Ectodermal cell (in vitro differentiated cells): ENCODE measurements around the gene SPOCK2.

Experiments
- H3K27ac ChIP-seq: 2 replicates; pipeline ENCODE4 v1.7.0; 2013; ENCODE audit warnings: mild to moderate bottlenecking, low read depth, low read length; ENCODE audit not compliant: insufficient read depth, poor library complexity, severe bottlenecking
- H3K27me3 ChIP-seq: 2 replicates; pipeline ENCODE4 v1.7.0; 2013; ENCODE audit warnings: mild to moderate bottlenecking, low read length; ENCODE audit not compliant: insufficient read depth, control insufficient read depth, poor library complexity, severe bottlenecking
- H3K36me3 ChIP-seq: one replicate; pipeline ENCODE4 v1.7.0; 2013; ENCODE audit warnings: low read length; ENCODE audit not compliant: control insufficient read depth, insufficient read depth
- H3K4me1 ChIP-seq: one replicate; pipeline ENCODE4 v1.7.0; 2013; ENCODE audit warnings: low read length; ENCODE audit not compliant: control insufficient read depth, insufficient read depth
- H3K4me3 ChIP-seq: 2 replicates; pipeline ENCODE4 v1.7.0; 2013; ENCODE audit warnings: low read depth, low read length, control low read depth; ENCODE audit not compliant: insufficient read depth
- H3K9me3 ChIP-seq: 2 replicates; pipeline ENCODE4 v1.7.0; 2013; ENCODE audit warnings: mild to moderate bottlenecking, low read length, moderate library complexity; ENCODE audit not compliant: control insufficient read depth
- WGBS, 2 experiments: methylation state at CpG; one replicate each; pipeline ENCODE4 v1.1.7; 2013; ENCODE audit warnings: missing lambda C conversion rate in 2 of 2; 5-methylcytosine and 5-hydroxymethylcytosine counted together

Gene SPOCK2

GRCh38 chr10:72124989-72125388, 36.6 kb upstream of the SPOCK2 start:
- no peaks in the 10 kb centered on the region for H3K36me3 ChIP-seq
- H3K27me3 ChIP-seq = no peaks in the 10 kb centered on the region
- 73 to 100% methylated on average over 1 of the region's 1 CpG for WGBS, 2 experiments
- H3K9me3 ChIP-seq = no peaks in the 10 kb centered on the region
- no peaks in the 10 kb centered on the region for H3K4me1 ChIP-seq
- no peak overlapping the region for H3K4me3 ChIP-seq
- H3K27ac ChIP-seq = no peak overlapping the region

GRCh38 chr10:72124381-72124780, 36.0 kb upstream of the SPOCK2 start:
- Histone ChIP-seq H3K9me3 (no peaks in the 10 kb centered on the region), H3K27ac (no peak overlapping the region), H3K36me3 (no peaks in the 10 kb centered on the region), H3K4me3 (no peak overlapping the region), H3K4me1 (no peaks in the 10 kb centered on the region), H3K27me3 (no peaks in the 10 kb centered on the region)

GRCh38 chr10:72123616-72124015, 35.3 kb upstream of the SPOCK2 start:
- H3K36me3 ChIP-seq = no peaks in the 10 kb centered on the region
- no peaks in the 10 kb centered on the region for H3K4me1 ChIP-seq
- H3K27ac ChIP-seq = no peak overlapping the region
- no peak overlapping the region for H3K4me3 ChIP-seq
- WGBS, 2 experiments = 94 to 100% methylated on average over 3 of the region's 4 CpGs
- H3K27me3 ChIP-seq = no peaks in the 10 kb centered on the region
- no peaks in the 10 kb centered on the region for H3K9me3 ChIP-seq

GRCh38 chr10:72122221-72122620, 33.9 kb upstream of the SPOCK2 start:
- H3K27ac ChIP-seq = no peak overlapping the region

GRCh38 chr10:72121389-72121788, 33.0 kb upstream of the SPOCK2 start:
- Histone ChIP-seq H3K27me3 (no peaks in the 10 kb centered on the region), H3K9me3 (no peaks in the 10 kb centered on the region), H3K4me3 (no peak overlapping the region), H3K4me1 (no peaks in the 10 kb centered on the region), H3K36me3 (no peaks in the 10 kb centered on the region), H3K27ac (no peak overlapping the region)
- WGBS, 2 experiments = 83 to 100% methylated on average over 1 of the region's 1 CpG

More at GRCh38 chr10:72122221-72122620, 33.9 kb upstream of the SPOCK2 start:
- H3K4me3 ChIP-seq = no peak overlapping the region
- no peaks in the 10 kb centered on the region for H3K9me3 ChIP-seq
- H3K36me3 ChIP-seq = no peaks in the 10 kb centered on the region
- no peaks in the 10 kb centered on the region for H3K27me3 ChIP-seq
- no peaks in the 10 kb centered on the region for H3K4me1 ChIP-seq
- 91 to 94% methylated on average over 4 of the region's 4 CpGs for WGBS, 2 experiments

- WGBS, 2 experiments = 91 to 94% methylated on average over 2 of the region's 2 CpGs
- Histone ChIP-seq H3K36me3 (no peaks in the 10 kb centered on the region), H3K9me3 (no peaks in the 10 kb centered on the region), H3K27ac (no peak overlapping the region), H3K4me1 (no peaks in the 10 kb centered on the region), H3K27me3 (no peaks in the 10 kb centered on the region), H3K4me3 (no peak overlapping the region)
Measured at GRCh38 chr10:72116372-72116771, 28.0 kb upstream of the SPOCK2 start.

GRCh38 chr10:72114706-72115450, 26.5 kb upstream of the SPOCK2 start:
- WGBS, 2 experiments = 93 to 100% methylated on average over 1 to 2 of the region's 2 CpGs
- no peak overlapping the region for H3K4me3 ChIP-seq

GRCh38 chr10:72110673-72111401, 22.5 kb upstream of the SPOCK2 start:
- Histone ChIP-seq H3K4me1 (no peaks in the 10 kb centered on the region), H3K36me3 (no peaks in the 10 kb centered on the region), H3K9me3 (no peaks in the 10 kb centered on the region), H3K27me3 (no peaks in the 10 kb centered on the region), H3K27ac (no peak overlapping the region), H3K4me3 (no peak overlapping the region)
- 93% methylated on average over 11 of the region's 11 CpGs for WGBS, 2 experiments

More at GRCh38 chr10:72114706-72115450, 26.5 kb upstream of the SPOCK2 start:
- Histone ChIP-seq H3K27me3 (no peaks in the 10 kb centered on the region), H3K4me1 (no peaks in the 10 kb centered on the region), H3K9me3 (no peaks in the 10 kb centered on the region), H3K36me3 (no peaks in the 10 kb centered on the region), H3K27ac (no peak overlapping the region)

GRCh38 chr10:72109636-72110157, 21.3 kb upstream of the SPOCK2 start:
- 95 to 96% methylated on average over 8 of the region's 8 CpGs for WGBS, 2 experiments
- no peaks in the 10 kb centered on the region for H3K9me3 ChIP-seq

GRCh38 chr10:72108830-72109635, 20.7 kb upstream of the SPOCK2 start:
- H3K36me3 ChIP-seq = no peaks in the 10 kb centered on the region
- H3K4me3 ChIP-seq = no peak overlapping the region
- no peaks in the 10 kb centered on the region for H3K4me1 ChIP-seq
- WGBS, 2 experiments = 84 to 92% methylated on average over 1 of the region's 1 CpG
- no peaks in the 10 kb centered on the region for H3K9me3 ChIP-seq
- H3K27ac ChIP-seq = no peak overlapping the region
- H3K27me3 ChIP-seq = no peaks in the 10 kb centered on the region

More at GRCh38 chr10:72109636-72110157, 21.3 kb upstream of the SPOCK2 start:
- Histone ChIP-seq H3K36me3 (no peaks in the 10 kb centered on the region), H3K27ac (no peak overlapping the region), H3K4me1 (no peaks in the 10 kb centered on the region), H3K27me3 (no peaks in the 10 kb centered on the region), H3K4me3 (no peak overlapping the region)
